Measurements from ENCODE around the gene MCEMP1. TPM values are rescaled to one million over a fixed set of nuclear protein-coding genes. Genes with fewer than 3 reads are reported as not detected.

MCEMP1 gene
- polyA plus RNA-seq, 1 donor from 2014 or later: not detected

- no peak overlapping the region for H2AFZ ChIP-seq (ENCODE audit: low read depth, low read length)
- H3K27ac ChIP-seq (ENCODE audit: low read length): no peak overlapping the region
- H3F3A ChIP-seq (ENCODE audit: insufficient read depth, low read length, poor library complexity, severe bottlenecking): no peaks in the 10 kb centered on the region
These were observed 38.0 kb upstream of the MCEMP1 start for GRCh38 chr19:7638802-7639465.

GRCh38 chr19:7639863-7640348 lies 37.0 kb upstream of the MCEMP1 start:
- H3K9me3 ChIP-seq (ENCODE audit: low read length): no peaks in the 10 kb centered on the region
- H3K27me3 ChIP-seq (ENCODE audit: insufficient read depth, low read depth, low read length): peaks cover 20% of the 10 kb centered on the region
- H3F3A ChIP-seq (ENCODE audit: insufficient read depth, low read length, poor library complexity, severe bottlenecking): no peaks in the 10 kb centered on the region
- no peaks in the 10 kb centered on the region for H3K9me2 ChIP-seq (ENCODE audit: insufficient read depth, low read length)
- H4K20me1 ChIP-seq (ENCODE audit: insufficient read depth): no peaks in the 10 kb centered on the region
- no peak overlapping the region for H2AFZ ChIP-seq (ENCODE audit: low read depth, low read length)
- no peak overlapping the region for H3K4me3 ChIP-seq (ENCODE audit: low read length)
- H3K27ac ChIP-seq (ENCODE audit: low read length): no peak overlapping the region
- no peak for TF ChIP-seq EZH2 (IDR thresholded peaks at IDR 0.05; ENCODE audit: borderline replicate concordance, insufficient read depth, low read length, poor library complexity, severe bottlenecking)
- TF ChIP-seq POLR2AphosphoS5 (IDR thresholded peaks at IDR 0.05): no peak
- no peak for TF ChIP-seq MXI1 (conservative IDR thresholded peaks at IDR 0.05; ENCODE audit: poor library complexity, severe bottlenecking)
- no peak for TF ChIP-seq CTCF (IDR thresholded peaks at IDR 0.05; ENCODE audit: poor library complexity, severe bottlenecking)
- TF ChIP-seq, protein P1, sequence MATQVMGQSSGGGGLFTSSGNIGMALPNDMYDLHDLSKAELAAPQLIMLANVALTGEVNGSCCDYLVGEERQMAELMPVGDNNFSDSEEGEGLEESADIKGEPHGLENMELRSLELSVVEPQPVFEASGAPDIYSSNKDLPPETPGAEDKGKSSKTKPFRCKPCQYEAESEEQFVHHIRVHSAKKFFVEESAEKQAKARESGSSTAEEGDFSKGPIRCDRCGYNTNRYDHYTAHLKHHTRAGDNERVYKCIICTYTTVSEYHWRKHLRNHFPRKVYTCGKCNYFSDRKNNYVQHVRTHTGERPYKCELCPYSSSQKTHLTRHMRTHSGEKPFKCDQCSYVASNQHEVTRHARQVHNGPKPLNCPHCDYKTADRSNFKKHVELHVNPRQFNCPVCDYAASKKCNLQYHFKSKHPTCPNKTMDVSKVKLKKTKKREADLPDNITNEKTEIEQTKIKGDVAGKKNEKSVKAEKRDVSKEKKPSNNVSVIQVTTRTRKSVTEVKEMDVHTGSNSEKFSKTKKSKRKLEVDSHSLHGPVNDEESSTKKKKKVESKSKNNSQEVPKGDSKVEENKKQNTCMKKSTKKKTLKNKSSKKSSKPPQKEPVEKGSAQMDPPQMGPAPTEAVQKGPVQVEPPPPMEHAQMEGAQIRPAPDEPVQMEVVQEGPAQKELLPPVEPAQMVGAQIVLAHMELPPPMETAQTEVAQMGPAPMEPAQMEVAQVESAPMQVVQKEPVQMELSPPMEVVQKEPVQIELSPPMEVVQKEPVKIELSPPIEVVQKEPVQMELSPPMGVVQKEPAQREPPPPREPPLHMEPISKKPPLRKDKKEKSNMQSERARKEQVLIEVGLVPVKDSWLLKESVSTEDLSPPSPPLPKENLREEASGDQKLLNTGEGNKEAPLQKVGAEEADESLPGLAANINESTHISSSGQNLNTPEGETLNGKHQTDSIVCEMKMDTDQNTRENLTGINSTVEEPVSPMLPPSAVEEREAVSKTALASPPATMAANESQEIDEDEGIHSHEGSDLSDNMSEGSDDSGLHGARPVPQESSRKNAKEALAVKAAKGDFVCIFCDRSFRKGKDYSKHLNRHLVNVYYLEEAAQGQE (IDR thresholded peaks at IDR 0.05; ENCODE audit: borderline replicate concordance): no peak
- no peak for TF ChIP-seq SMC3 (conservative IDR thresholded peaks at IDR 0.05; ENCODE audit: poor library complexity)
- no peak for TF ChIP-seq RAD21 (conservative IDR thresholded peaks at IDR 0.05)
- TF ChIP-seq TAF1 (IDR thresholded peaks at IDR 0.05; ENCODE audit: low read depth): no peak
- no peak for TF ChIP-seq EP300 (conservative IDR thresholded peaks at IDR 0.05; ENCODE audit: poor library complexity, severe bottlenecking)
- no peaks in the 10 kb centered on the region for H3K79me2 ChIP-seq (replicated peaks; ENCODE audit: insufficient read depth, low read length)
- H3K9ac ChIP-seq (ENCODE audit: low read length): no peak overlapping the region
- H3K4me2 ChIP-seq (ENCODE audit: low read length): no peak overlapping the region
- no peaks in the 10 kb centered on the region for H3K36me3 ChIP-seq (ENCODE audit: insufficient read depth, low read length)

More at GRCh38 chr19:7638802-7639465, 38.0 kb upstream of the MCEMP1 start:
- Histone ChIP-seq H3K27me3 (ENCODE audit: insufficient read depth, low read depth, low read length) (peaks cover 20% of the 10 kb centered on the region), H3K4me3 (ENCODE audit: low read length) (no peak overlapping the region), H3K79me2 (replicated peaks; ENCODE audit: insufficient read depth, low read length) (no peaks in the 10 kb centered on the region), H3K9me3 (ENCODE audit: low read length) (no peaks in the 10 kb centered on the region), H3K36me3 (ENCODE audit: insufficient read depth, low read length) (no peaks in the 10 kb centered on the region), H3K4me2 (ENCODE audit: low read length) (no peak overlapping the region), H3K9ac (ENCODE audit: low read length) (no peak overlapping the region), H3K9me2 (ENCODE audit: insufficient read depth, low read length) (no peaks in the 10 kb centered on the region), H4K20me1 (ENCODE audit: insufficient read depth) (no peaks in the 10 kb centered on the region)
- TF ChIP-seq RAD21 (conservative IDR thresholded peaks at IDR 0.05) (no peak), MXI1 (conservative IDR thresholded peaks at IDR 0.05; ENCODE audit: poor library complexity, severe bottlenecking) (no peak)
